BJ (cell line): ENCODE data around the gene RASGRP1. TPM values are rescaled to one million over a fixed set of nuclear protein-coding genes. Genes with fewer than 3 reads are reported as not detected.

Source experiments
- CTCF ChIA-PET: fragments of 350-600 bp; formaldehyde crosslinking; extraction: SDS; loops from one replicate; lab custom pipeline; 2021; ENCODE audit warnings: antibody characterized with exemption, inconsistent platforms; lab: Yijun Ruan, JAX
- POLR2A ChIA-PET: fragments of 300-600 bp; sonication (Branson Sonifier 250); formaldehyde crosslinking; extraction: SDS; loops from one replicate; lab custom pipeline; 2021; ENCODE audit warnings: antibody characterized with exemption; lab: Charles Lee
- DNase-seq: peaks from one replicate; pipeline ENCODE4 v3.0.0-alpha.2; 2011; ENCODE audit warnings: low read depth
- H3K27me3 ChIP-seq: 2 replicates; pipeline ENCODE4 v1.6.0; 2011; ENCODE audit warnings: low read length; ENCODE audit not compliant: control insufficient read depth, insufficient read depth
- H3K36me3 ChIP-seq: 2 replicates; pipeline ENCODE4 v1.5.1; 2011; ENCODE audit warnings: low read length; ENCODE audit not compliant: control insufficient read depth, insufficient read depth
- H3K4me3 ChIP-seq: 2 replicates; pipeline ENCODE4 v1.5.1; 2011; ENCODE audit warnings: low read depth, mild to moderate bottlenecking, control low read depth, low read length
- polyA plus RNA-seq: library from polyadenylated mRNA; depleted of rRNA; stranded (reverse); fragments of >200 nt; gene quantifications from 2 replicates; pipeline ENCODE4 v1.2.3, GENCODE V29; 2011
- TF ChIP-seq, protein P1 (sequence below): IDR thresholded peaks from 2 replicates; pipeline ENCODE4 v1.5.1; 2011; ENCODE audit warnings: low read depth, mild to moderate bottlenecking, control low read depth, inconsistent platforms, low read length, moderate library complexity; ENCODE audit not compliant: insufficient read depth

Gene RASGRP1
- polyA plus RNA-seq, 1 experiment = 4.3 TPM

DNA sequence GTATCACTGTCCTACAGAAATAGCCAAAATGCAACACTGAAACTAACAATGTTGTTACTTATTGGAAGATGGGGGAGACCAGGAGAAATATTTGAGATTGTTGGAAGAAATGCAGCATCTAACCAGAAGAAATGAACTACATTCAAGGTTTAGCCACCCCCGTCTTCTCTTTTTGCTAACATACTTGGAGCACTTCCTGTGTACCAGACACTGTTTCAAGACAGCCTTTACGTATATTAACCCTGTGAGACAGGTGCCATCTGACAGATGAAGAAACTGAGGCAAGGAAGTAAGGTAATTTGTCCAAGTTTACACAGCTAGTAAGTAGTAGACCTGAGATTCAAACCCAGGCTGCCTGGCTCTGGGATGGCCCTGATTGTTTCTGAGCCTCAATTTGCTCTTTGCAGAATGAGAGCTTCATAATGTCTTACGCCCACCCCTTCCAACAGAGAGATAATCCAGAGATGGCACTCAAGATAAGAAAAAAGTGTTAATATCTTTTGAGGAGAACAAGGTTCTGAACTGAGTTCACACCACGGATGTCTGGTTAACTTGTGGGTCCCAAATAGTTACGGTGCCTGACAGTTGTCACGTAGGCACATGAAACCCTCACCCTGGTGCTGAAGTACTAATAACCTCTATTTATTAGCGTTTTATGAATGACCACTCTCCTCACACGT is 26.1 kb downstream of the RASGRP1 start:
- no peak for DNase-seq
- Histone ChIP-seq H3K27me3 (no peaks in the 10 kb centered on the region), H3K4me3 (no peak overlapping the region), H3K36me3 (no peaks in the 10 kb centered on the region)
- ChIA-PET POLR2A (no interaction called here), CTCF (interaction anchor here (1.3 kb wide), 1 partner anchor 98 kb away, joined by 5 read pairs; no protein-coding TSS in a partner anchor)
- TF ChIP-seq, protein P1, sequence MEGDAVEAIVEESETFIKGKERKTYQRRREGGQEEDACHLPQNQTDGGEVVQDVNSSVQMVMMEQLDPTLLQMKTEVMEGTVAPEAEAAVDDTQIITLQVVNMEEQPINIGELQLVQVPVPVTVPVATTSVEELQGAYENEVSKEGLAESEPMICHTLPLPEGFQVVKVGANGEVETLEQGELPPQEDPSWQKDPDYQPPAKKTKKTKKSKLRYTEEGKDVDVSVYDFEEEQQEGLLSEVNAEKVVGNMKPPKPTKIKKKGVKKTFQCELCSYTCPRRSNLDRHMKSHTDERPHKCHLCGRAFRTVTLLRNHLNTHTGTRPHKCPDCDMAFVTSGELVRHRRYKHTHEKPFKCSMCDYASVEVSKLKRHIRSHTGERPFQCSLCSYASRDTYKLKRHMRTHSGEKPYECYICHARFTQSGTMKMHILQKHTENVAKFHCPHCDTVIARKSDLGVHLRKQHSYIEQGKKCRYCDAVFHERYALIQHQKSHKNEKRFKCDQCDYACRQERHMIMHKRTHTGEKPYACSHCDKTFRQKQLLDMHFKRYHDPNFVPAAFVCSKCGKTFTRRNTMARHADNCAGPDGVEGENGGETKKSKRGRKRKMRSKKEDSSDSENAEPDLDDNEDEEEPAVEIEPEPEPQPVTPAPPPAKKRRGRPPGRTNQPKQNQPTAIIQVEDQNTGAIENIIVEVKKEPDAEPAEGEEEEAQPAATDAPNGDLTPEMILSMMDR = no peak

DNA sequence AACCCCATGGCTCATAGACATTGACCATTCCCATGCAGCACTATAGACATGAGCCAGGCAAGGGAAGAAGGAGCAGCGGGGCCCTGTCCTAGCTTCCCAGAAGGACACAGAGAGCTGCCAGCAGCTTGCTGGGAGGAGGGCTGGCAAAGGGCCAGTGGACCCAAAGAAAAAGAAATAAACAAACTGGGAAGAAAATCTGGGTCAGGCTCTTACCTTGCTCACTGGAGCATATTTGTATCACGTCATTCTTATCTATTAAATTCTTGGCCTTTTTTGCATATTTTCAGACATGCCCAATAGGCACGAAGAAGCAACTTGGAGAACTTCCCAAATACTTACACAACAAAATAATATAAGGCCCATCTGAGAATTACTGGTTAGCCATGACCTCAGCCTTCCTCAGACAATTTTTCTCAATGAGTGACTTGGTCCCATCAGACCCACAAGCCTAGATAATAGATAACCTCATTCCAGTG is 28.4 kb downstream of the RASGRP1 start:
- Histone ChIP-seq H3K36me3 (no peaks in the 10 kb centered on the region), H3K4me3 (no peak overlapping the region), H3K27me3 (no peaks in the 10 kb centered on the region)
- ChIA-PET POLR2A (interaction anchor here (0.6 kb wide), 1 partner anchor 1552 kb away, joined by 3 read pairs; no protein-coding TSS in a partner anchor), CTCF (interaction anchor here (0.7 to 2.7 kb wide), 3 partner anchors 28 to 162 kb away, joined by 3 to 11 read pairs (median 5); no protein-coding TSS in a partner anchor)
- DNase-seq = peak; percentile 97
- TF ChIP-seq, protein P1 = no peak

DNA sequence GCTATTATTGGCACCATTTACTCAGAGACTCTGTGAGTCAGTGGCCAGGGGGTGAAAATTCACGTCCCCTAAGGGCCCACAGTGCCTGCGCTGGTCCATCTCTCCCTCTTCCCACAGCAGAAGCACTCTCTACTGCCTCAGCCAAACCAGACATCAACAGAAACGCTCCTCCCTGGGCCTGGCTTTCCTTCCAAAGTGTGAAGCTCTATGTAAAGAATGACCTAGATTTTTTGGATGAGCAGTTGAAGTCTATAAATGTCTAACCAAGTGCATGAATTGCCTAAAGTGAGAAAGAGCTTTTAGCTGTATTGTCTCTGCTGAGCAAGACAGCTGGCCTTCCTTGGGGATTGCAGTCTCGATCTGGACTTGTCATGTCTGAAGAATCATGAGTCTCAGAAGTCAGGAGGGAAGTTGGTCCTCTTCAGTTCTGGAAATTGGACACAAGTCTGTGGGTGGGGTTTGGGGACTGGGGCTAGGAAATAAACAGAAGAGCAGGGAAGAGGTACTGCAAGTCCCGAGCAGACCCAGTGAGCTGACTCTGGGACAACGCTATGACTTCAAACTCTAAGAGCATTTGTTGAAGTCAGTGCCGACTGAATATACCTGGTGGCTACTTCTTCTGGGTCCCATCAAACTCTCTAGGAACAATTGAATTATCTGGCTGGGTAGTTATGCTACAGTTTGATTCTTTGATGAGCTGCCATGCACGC is 29.0 kb downstream of the RASGRP1 start:
- CTCF ChIA-PET = interaction anchor here (0.7 to 2.7 kb wide), 5 partner anchors 17 to 163 kb away, joined by 3 to 11 read pairs (median 5); no protein-coding TSS in a partner anchor
- H3K4me3 ChIP-seq = no peak overlapping the region
- TF ChIP-seq, protein P1 = no peak
- no peaks in the 10 kb centered on the region for H3K36me3 ChIP-seq
- POLR2A ChIA-PET = interaction anchor here (0.6 to 0.9 kb wide), 2 partner anchors 24 to 1553 kb away, joined by 3 to 5 read pairs; no protein-coding TSS in a partner anchor
- DNase-seq = no peak
- no peaks in the 10 kb centered on the region for H3K27me3 ChIP-seq

DNA sequence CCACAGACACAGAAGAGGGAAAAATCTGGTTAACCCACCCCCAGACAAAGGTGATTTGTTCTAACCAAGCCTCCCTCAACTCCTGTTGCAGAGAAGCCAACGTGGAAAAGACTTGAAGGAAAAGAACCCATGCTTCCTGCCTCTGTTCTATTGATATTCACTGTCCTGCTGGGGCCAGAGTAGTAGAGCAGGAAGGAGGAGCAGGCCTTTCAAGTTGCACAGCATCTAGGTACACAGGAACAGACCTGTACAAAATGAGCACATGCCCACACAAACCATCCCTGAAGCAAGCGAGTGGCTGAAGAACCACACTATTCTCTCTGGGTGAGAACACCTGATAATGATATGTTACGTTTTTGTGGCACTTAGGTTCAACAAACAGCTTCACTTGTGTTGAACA is 29.9 kb downstream of the RASGRP1 start:
- no peak overlapping the region for H3K4me3 ChIP-seq
- DNase-seq = no peak
- TF ChIP-seq, protein P1 = no peak
- ChIA-PET POLR2A (no interaction called here), CTCF (interaction anchor here (0.6 to 2.7 kb wide), 5 partner anchors 16 to 156 kb away, joined by 3 to 11 read pairs (median 3); no protein-coding TSS in a partner anchor)
- no peaks in the 10 kb centered on the region for H3K36me3 ChIP-seq
- H3K27me3 ChIP-seq = no peaks in the 10 kb centered on the region

DNA sequence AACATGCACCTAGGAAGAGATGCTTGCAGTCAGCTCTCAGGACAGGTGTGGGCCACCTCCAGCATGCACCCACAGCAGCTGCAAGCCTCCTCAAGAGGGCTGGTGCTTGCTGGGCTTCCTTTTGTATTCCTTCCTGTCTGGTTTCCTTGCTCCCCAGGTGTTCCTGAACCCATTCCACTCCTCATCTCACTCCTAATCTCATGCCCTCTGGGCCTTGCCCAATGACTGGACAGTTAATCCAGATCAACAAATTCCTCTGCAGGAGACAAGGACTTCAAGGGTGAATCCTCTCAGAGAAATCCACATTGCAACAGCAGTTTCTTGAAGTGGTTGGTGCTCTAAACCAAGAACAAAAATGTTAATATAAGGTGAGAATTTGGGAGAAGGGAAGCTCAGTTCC is 30.7 kb downstream of the RASGRP1 start:
- CTCF ChIA-PET = interaction anchor here (0.7 to 2.7 kb wide), 2 partner anchors 30 kb away, joined by 3 to 11 read pairs; no protein-coding TSS in a partner anchor
- DNase-seq = no peak
- TF ChIP-seq, protein P1 = no peak
- POLR2A ChIA-PET = no interaction called here
- H3K36me3 ChIP-seq = no peaks in the 10 kb centered on the region
- no peaks in the 10 kb centered on the region for H3K27me3 ChIP-seq
- H3K4me3 ChIP-seq = no peak overlapping the region
